ENCODE results near the gene TULP3.

GRCh38 chr12:2925322-2925995 lies 34.8 kb downstream of the TULP3 start:
- TF ChIP-seq SIN3A (conservative IDR thresholded peaks at IDR 0.05 in 1 of 2, IDR thresholded peaks at IDR 0.05 in 1 of 2; ENCODE audit: low read depth in 1 of 2, low read length in 2 of 2) (no peak), CTCF (IDR thresholded peaks at IDR 0.05; ENCODE audit: control extremely low read depth in 1 of 3, insufficient read depth in 1 of 3, low read depth in 1 of 3, low read length in 3 of 3) (no peak), NRF1 (IDR thresholded peaks at IDR 0.05; ENCODE audit: low read depth, low read length) (no peak), JUN (IDR thresholded peaks at IDR 0.05; ENCODE audit: low read depth, low read length) (no peak), PHF8 (conservative IDR thresholded peaks at IDR 0.05; ENCODE audit: low read depth, low read length) (no peak), POLR2A (IDR thresholded peaks at IDR 0.05; ENCODE audit: control extremely low read depth in 1 of 2, low read depth in 2 of 2, low read length in 2 of 2) (no peak), POLR2AphosphoS5 (IDR thresholded peaks at IDR 0.05; ENCODE audit: low read depth, low read length) (no peak)
